ENCODE data around the gene GADD45B. TPM values are rescaled to one million over a fixed set of nuclear protein-coding genes. Genes with fewer than 3 reads are reported as not detected.
A peak's percentile ranks its signal among the peaks of the same experiment; 100 is the strongest.

GADD45B gene
- total and polyA plus RNA-seq, 2 of the 4 experiments (the other 2 are of a cell fraction), result 30.1 to 106 TPM

- peak overlapping the region; percentile 83 for H3K4ac ChIP-seq (ENCODE audit: low read depth, low read length)
- H2BK15ac ChIP-seq (ENCODE audit: low read depth, low read length), result no peak overlapping the region
- ChIA-PET CTCF (interaction anchor here (0.6 to 2.1 kb wide), 6 partner anchors 67 to 160 kb away, joined by 3 to 16 read pairs (median 4); no protein-coding TSS in a partner anchor), POLR2A (ENCODE audit: unreplicated experiment) (interaction anchor here (0.5 to 3.3 kb wide), 14 partner anchors 13 to 160 kb away, joined by 3 to 63 read pairs (median 8); no protein-coding TSS in a partner anchor)
- ATAC-seq (ENCODE audit: low read depth) (peak; percentile 5), DNase-seq (peak; percentile 74)
- H3K23ac ChIP-seq (ENCODE audit: low read depth, low read length), result peak overlapping the region; percentile 83
- peak overlapping the region; percentile 84 for H3K4me3 ChIP-seq (ENCODE audit: insufficient read depth, low read depth, low read length)
- BruUV-seq (replicated peaks), result TSS peak; percentile 97
- H2AFZ ChIP-seq (replicated peaks; ENCODE audit: low read length, poor library complexity), result peak overlapping the region; percentile 16
- H2BK120ac ChIP-seq (ENCODE audit: low read depth, low read length), result peak overlapping the region; percentile 7; the same call in 1 of the 2 replicates
- peaks cover 4% of the 10 kb centered on the region; the same call in 1 of the 2 replicates for H3K36me3 ChIP-seq (ENCODE audit: control insufficient read depth, insufficient read depth, low read length)
- intact Hi-C loops (cut with micrococcal nuclease), result loop anchor here (1.0 to 10.0 kb wide), 2 partner anchors 67 to 268 kb away; partner anchors contain the start of gene SLC39A3
- H3K79me1 ChIP-seq (ENCODE audit: low read depth in 1 of 2, low read length in 2 of 2), result peaks cover 0 to 19% of the 10 kb centered on the region in 2 experiments; a peak in 1 of 4 replicates
- peaks cover 4% of the 10 kb centered on the region; the same call in 1 of the 2 replicates for H3K4me1 ChIP-seq (ENCODE audit: control insufficient read depth, insufficient read depth, low read length)
- no peaks in the 10 kb centered on the region for H3K27me3 ChIP-seq (ENCODE audit: control insufficient read depth, insufficient read depth, low read length)
- no peak overlapping the region for H2BK20ac ChIP-seq (ENCODE audit: low read depth, low read length)
- no peaks in the 10 kb centered on the region for H3K9me3 ChIP-seq (ENCODE audit: control insufficient read depth, insufficient read depth, low read length)
- H3K9me1 ChIP-seq (ENCODE audit: insufficient read depth, low read length), result no peaks in the 10 kb centered on the region
- peak overlapping the region; percentile 78 for H3K56ac ChIP-seq (ENCODE audit: extremely low read depth, insufficient read depth, low read length)
- peak overlapping the region; percentile 92 for H3K14ac ChIP-seq (replicated peaks; ENCODE audit: low read depth, low read length)
- H2BK5ac ChIP-seq (ENCODE audit: low read depth, low read length, poor library complexity, severe bottlenecking), result peak overlapping the region; percentile 85
- H2AK9ac ChIP-seq (replicated peaks; ENCODE audit: low read depth, low read length, poor library complexity), result peak overlapping the region; percentile 92
- 0% methylated on average over 19 of the region's 42 CpGs; no CpG with 5 or more reads in 1 of the 2 experiments for WGBS, 2 experiments (ENCODE audit: extremely low coverage in 2 of 2, insufficient read length in 1 of 2)
- peak overlapping the region; percentile 85 for H3K4me2 ChIP-seq (ENCODE audit: low read depth, low read length)
- no peak overlapping the region; the same call in 1 of the 2 replicates for H4K91ac ChIP-seq (ENCODE audit: insufficient read depth, low read depth, low read length)
- H3K9ac ChIP-seq (ENCODE audit: low read depth, low read length), result peak overlapping the region; percentile 87
- dilution Hi-C loops (cut with HindIII; ENCODE audit: low sequenced_read_pairs, unreplicated experiment), result no loop called here
- no peak overlapping the region for H3K18ac ChIP-seq (ENCODE audit: low read depth, low read length)
- peaks cover 36% of the 10 kb centered on the region for H4K20me1 ChIP-seq (ENCODE audit: insufficient read depth, low read length)
- peak overlapping the region; percentile 76 for H3K27ac ChIP-seq (ENCODE audit: insufficient read depth, low read length)
- no peak overlapping the region for H4K5ac ChIP-seq (ENCODE audit: low read depth, low read length)
- in situ Hi-C loops (cut with MboI; ENCODE audit: low sequenced_read_pairs), result loop anchor here (5.0 kb wide), 1 partner anchor 61 kb away; no protein-coding TSS in a partner anchor
- TF ChIP-seq CHD1 (IDR thresholded peaks at IDR 0.05; ENCODE audit: low read depth, low read length) (peak; percentile 23), POLR2A (IDR thresholded peaks at IDR 0.05; ENCODE audit: low read depth, low read length) (peak; percentile 2; the same call in 1 of the 2 replicates), SMC3 (IDR thresholded peaks at IDR 0.05; ENCODE audit: low read depth, low read length) (no peak), MAZ (IDR thresholded peaks at IDR 0.05; ENCODE audit: borderline replicate concordance, low read depth, low read length) (peak; percentile 51; the same call in 1 of the 2 replicates)
- peak overlapping the region in 1 of 2 experiments; percentile 27; a peak in 2 of 4 replicates for H4K8ac ChIP-seq (ENCODE audit: low read depth in 2 of 2, low read length in 2 of 2)
- H2AK5ac ChIP-seq (ENCODE audit: low read depth, low read length), result peak overlapping the region; percentile 20
These were observed 669 bp downstream of the GADD45B start for GRCh38 chr19:2476451-2477140.

Measured in IMR-90 (cell line).